Measurements from ENCODE around the gene KRTAP5-2. TPM values are rescaled to one million over a fixed set of nuclear protein-coding genes. Genes with fewer than 3 reads are reported as not detected.

The KRTAP5-2 gene
- total and polyA plus RNA-seq, 2 of the 8 experiments (the other 6 are each of a cell fraction or from before 2014, with no cell fraction given): not detected

DNA sequence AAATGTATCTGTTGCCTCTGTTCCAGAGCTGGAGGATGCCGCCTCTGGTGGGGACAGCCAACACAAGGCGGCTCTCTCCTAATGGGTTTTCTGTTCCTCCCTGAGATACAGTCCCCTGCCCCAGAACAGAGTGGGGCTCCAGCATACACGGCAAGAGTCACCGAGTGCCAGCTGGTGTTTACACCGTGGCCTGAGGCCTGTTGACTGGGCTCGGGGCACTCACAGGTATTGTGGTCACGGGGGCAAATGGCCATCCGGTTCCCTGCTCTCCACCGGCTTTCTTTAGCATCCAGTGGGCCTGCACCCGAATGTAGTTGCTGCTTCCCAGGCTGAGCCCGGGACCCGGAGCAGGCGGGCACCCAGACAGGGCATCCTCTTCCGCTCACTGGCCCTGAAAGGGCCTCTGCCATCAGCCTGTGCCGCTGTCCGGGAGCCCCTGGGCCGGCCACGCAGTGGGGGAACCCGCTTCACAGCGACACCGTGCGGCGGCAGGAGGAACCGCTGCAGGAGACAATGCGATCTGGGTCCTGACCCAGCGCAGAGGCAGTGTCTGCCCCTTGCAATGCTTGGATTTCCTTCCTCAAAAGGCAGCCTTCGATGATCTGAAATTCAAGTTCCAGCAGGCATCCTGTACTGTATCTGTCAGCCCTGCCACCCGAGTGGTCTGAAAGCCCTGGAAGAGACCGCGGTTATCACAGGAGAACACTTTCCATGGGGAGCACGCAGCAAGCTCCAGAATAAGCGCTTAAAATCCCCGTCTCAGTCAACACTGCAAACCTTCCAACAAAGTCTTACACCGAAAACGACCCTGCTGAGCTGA is 30.6 kb upstream of the KRTAP5-2 start (continued):
- TF ChIP-seq, protein P1, sequence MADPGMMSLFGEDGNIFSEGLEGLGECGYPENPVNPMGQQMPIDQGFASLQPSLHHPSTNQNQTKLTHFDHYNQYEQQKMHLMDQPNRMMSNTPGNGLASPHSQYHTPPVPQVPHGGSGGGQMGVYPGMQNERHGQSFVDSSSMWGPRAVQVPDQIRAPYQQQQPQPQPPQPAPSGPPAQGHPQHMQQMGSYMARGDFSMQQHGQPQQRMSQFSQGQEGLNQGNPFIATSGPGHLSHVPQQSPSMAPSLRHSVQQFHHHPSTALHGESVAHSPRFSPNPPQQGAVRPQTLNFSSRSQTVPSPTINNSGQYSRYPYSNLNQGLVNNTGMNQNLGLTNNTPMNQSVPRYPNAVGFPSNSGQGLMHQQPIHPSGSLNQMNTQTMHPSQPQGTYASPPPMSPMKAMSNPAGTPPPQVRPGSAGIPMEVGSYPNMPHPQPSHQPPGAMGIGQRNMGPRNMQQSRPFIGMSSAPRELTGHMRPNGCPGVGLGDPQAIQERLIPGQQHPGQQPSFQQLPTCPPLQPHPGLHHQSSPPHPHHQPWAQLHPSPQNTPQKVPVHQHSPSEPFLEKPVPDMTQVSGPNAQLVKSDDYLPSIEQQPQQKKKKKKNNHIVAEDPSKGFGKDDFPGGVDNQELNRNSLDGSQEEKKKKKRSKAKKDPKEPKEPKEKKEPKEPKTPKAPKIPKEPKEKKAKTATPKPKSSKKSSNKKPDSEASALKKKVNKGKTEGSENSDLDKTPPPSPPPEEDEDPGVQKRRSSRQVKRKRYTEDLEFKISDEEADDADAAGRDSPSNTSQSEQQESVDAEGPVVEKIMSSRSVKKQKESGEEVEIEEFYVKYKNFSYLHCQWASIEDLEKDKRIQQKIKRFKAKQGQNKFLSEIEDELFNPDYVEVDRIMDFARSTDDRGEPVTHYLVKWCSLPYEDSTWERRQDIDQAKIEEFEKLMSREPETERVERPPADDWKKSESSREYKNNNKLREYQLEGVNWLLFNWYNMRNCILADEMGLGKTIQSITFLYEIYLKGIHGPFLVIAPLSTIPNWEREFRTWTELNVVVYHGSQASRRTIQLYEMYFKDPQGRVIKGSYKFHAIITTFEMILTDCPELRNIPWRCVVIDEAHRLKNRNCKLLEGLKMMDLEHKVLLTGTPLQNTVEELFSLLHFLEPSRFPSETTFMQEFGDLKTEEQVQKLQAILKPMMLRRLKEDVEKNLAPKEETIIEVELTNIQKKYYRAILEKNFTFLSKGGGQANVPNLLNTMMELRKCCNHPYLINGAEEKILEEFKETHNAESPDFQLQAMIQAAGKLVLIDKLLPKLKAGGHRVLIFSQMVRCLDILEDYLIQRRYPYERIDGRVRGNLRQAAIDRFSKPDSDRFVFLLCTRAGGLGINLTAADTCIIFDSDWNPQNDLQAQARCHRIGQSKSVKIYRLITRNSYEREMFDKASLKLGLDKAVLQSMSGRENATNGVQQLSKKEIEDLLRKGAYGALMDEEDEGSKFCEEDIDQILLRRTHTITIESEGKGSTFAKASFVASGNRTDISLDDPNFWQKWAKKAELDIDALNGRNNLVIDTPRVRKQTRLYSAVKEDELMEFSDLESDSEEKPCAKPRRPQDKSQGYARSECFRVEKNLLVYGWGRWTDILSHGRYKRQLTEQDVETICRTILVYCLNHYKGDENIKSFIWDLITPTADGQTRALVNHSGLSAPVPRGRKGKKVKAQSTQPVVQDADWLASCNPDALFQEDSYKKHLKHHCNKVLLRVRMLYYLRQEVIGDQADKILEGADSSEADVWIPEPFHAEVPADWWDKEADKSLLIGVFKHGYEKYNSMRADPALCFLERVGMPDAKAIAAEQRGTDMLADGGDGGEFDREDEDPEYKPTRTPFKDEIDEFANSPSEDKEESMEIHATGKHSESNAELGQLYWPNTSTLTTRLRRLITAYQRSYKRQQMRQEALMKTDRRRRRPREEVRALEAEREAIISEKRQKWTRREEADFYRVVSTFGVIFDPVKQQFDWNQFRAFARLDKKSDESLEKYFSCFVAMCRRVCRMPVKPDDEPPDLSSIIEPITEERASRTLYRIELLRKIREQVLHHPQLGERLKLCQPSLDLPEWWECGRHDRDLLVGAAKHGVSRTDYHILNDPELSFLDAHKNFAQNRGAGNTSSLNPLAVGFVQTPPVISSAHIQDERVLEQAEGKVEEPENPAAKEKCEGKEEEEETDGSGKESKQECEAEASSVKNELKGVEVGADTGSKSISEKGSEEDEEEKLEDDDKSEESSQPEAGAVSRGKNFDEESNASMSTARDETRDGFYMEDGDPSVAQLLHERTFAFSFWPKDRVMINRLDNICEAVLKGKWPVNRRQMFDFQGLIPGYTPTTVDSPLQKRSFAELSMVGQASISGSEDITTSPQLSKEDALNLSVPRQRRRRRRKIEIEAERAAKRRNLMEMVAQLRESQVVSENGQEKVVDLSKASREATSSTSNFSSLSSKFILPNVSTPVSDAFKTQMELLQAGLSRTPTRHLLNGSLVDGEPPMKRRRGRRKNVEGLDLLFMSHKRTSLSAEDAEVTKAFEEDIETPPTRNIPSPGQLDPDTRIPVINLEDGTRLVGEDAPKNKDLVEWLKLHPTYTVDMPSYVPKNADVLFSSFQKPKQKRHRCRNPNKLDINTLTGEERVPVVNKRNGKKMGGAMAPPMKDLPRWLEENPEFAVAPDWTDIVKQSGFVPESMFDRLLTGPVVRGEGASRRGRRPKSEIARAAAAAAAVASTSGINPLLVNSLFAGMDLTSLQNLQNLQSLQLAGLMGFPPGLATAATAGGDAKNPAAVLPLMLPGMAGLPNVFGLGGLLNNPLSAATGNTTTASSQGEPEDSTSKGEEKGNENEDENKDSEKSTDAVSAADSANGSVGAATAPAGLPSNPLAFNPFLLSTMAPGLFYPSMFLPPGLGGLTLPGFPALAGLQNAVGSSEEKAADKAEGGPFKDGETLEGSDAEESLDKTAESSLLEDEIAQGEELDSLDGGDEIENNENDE (IDR thresholded peaks at IDR 0.05; ENCODE audit: insufficient replicate concordance, low read length): no peak
- no peak for TF ChIP-seq SUZ12 (IDR thresholded peaks at IDR 0.05; ENCODE audit: low read length)
- TF ChIP-seq YY1 (IDR thresholded peaks at IDR 0.05; ENCODE audit: low read depth, low read length): peak; percentile 34; the same call in 1 of the 2 replicates
- TF ChIP-seq, protein P2, sequence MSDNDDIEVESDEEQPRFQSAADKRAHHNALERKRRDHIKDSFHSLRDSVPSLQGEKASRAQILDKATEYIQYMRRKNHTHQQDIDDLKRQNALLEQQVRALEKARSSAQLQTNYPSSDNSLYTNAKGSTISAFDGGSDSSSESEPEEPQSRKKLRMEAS (IDR thresholded peaks at IDR 0.05): 0 out of 2 replicates have a peak, but pooled peaks have one; percentile 38
- TF ChIP-seq CHD2 (IDR thresholded peaks at IDR 0.05; ENCODE audit: low read length): no peak
- TF ChIP-seq TBP (IDR thresholded peaks at IDR 0.05; ENCODE audit: low read depth, low read length): no peak; the same call in 1 of the 2 replicates
- TF ChIP-seq SIRT6 (IDR thresholded peaks at IDR 0.05; ENCODE audit: low read length): no peak
- TF ChIP-seq HDAC6 (IDR thresholded peaks at IDR 0.05; ENCODE audit: low read depth, low read length): no peak

Data from H1 (cell line).